MM.1S (cell line): Measurements from ENCODE around the gene FNDC10.

ENCODE experiments used
- DNase-seq: peaks from one replicate; pipeline ENCODE4 v3.0.0-alpha.2; 2015
- H2AFZ ChIP-seq: fragments of 300-600 bp; sonication (generic); 2 replicates; pipeline ENCODE4 v1.6.0; 2016; ENCODE audit warnings: antibody characterized with exemption, low read length
- H3F3A ChIP-seq: fragments of 300-600 bp; sonication (generic); 2 replicates; pipeline ENCODE4 v1.6.1; 2016; ENCODE audit warnings: mild to moderate bottlenecking, antibody characterized with exemption, low read length, moderate library complexity, mixed read lengths; ENCODE audit not compliant: insufficient read depth
- H3K27ac ChIP-seq: fragments of 300-600 bp; sonication (generic); 2 replicates; pipeline ENCODE4 v1.5.1; 2016; ENCODE audit warnings: mild to moderate bottlenecking, low read length
- H3K27me3 ChIP-seq: fragments of 300-600 bp; sonication (generic); replicated peaks from 2 replicates; pipeline ENCODE4 v1.6.0; 2016; ENCODE audit warnings: low read length; ENCODE audit not compliant: insufficient read depth
- H3K36me3 ChIP-seq: fragments of 300-600 bp; sonication (generic); replicated peaks from 2 replicates; pipeline ENCODE4 v1.6.1; 2016; ENCODE audit warnings: mild to moderate bottlenecking, low read length, mixed read lengths; ENCODE audit not compliant: insufficient read depth
- H3K4me1 ChIP-seq: fragments of 300-600 bp; sonication (generic); 2 replicates; pipeline ENCODE4 v1.6.1; 2016; ENCODE audit warnings: low read length, mixed read lengths
- H3K4me2 ChIP-seq: fragments of 300-600 bp; sonication (generic); 2 replicates; pipeline ENCODE4 v1.6.0; 2016; ENCODE audit warnings: low read depth, low read length
- H3K4me3 ChIP-seq: fragments of 300-600 bp; sonication (generic); 2 replicates; pipeline ENCODE4 v1.5.1; 2016; ENCODE audit warnings: low read length, mixed read lengths
- H3K79me2 ChIP-seq: fragments of 300-600 bp; sonication (generic); 2 replicates; pipeline ENCODE4 v1.6.1; 2016; ENCODE audit warnings: mixed run types, low read length, mixed read lengths
- H3K9ac ChIP-seq: fragments of 300-600 bp; sonication (generic); 2 replicates; pipeline ENCODE4 v1.6.1; 2016; ENCODE audit warnings: low read length, mixed read lengths
- H3K9me2 ChIP-seq: fragments of 300-600 bp; sonication (generic); replicated peaks from 2 replicates; pipeline ENCODE4 v1.6.1; 2016; ENCODE audit warnings: mild to moderate bottlenecking, low read length, mixed read lengths; ENCODE audit not compliant: insufficient read depth
- H3K9me3 ChIP-seq: fragments of 300-600 bp; sonication (generic); replicated peaks from 2 replicates; pipeline ENCODE4 v1.6.1; 2016; ENCODE audit warnings: mild to moderate bottlenecking, low read length, mixed read lengths; ENCODE audit not compliant: insufficient read depth
- H4K20me1 ChIP-seq: fragments of 300-600 bp; sonication (generic); 2 replicates; pipeline ENCODE4 v1.6.1; 2016; ENCODE audit warnings: mild to moderate bottlenecking, low read length, moderate library complexity, mixed read lengths; ENCODE audit not compliant: insufficient read depth
- CTCF ChIP-seq: fragments of 300-600 bp; sonication (generic); IDR thresholded peaks from 2 replicates; pipeline ENCODE4 v1.5.1; 2016; ENCODE audit warnings: antibody characterized with exemption, low read length, mixed read lengths
- EZH2 ChIP-seq: fragments of 300-600 bp; sonication (generic); optimal IDR thresholded peaks from 2 replicates; pipeline ENCODE3; 2017; ENCODE audit warnings: low read depth, mild to moderate bottlenecking, antibody characterized with exemption, low read length, mixed read lengths
- EZH2phosphoT487 ChIP-seq: fragments of 300-600 bp; sonication (generic); IDR thresholded peaks from 2 replicates; pipeline ENCODE4 v1.6.1; 2018; ENCODE audit warnings: antibody characterized with exemption, low read length

FNDC10 gene

GRCh38 chr1:1618396-1619068 lies 18.6 kb upstream of the FNDC10 start:
- Histone ChIP-seq H3K79me2 (peaks cover 22% of the 10 kb centered on the region), H3K9me2 (no peaks in the 10 kb centered on the region), H3K36me3 (no peaks in the 10 kb centered on the region), H2AFZ (no peak overlapping the region), H3K27me3 (no peaks in the 10 kb centered on the region), H3K4me2 (no peak overlapping the region), H3K4me3 (no peak overlapping the region), H3K9ac (no peak overlapping the region), H4K20me1 (no peaks in the 10 kb centered on the region), H3K4me1 (peaks cover 3% of the 10 kb centered on the region; the same call in 1 of the 2 replicates), H3K27ac (no peak overlapping the region), H3K9me3 (no peaks in the 10 kb centered on the region), H3F3A (peaks cover 3% of the 10 kb centered on the region; the same call in 1 of the 2 replicates)
- no peak for TF ChIP-seq CTCF
- TF ChIP-seq EZH2phosphoT487 = no peak
- TF ChIP-seq EZH2 = no peak
- DNase-seq = no peak

DNA sequence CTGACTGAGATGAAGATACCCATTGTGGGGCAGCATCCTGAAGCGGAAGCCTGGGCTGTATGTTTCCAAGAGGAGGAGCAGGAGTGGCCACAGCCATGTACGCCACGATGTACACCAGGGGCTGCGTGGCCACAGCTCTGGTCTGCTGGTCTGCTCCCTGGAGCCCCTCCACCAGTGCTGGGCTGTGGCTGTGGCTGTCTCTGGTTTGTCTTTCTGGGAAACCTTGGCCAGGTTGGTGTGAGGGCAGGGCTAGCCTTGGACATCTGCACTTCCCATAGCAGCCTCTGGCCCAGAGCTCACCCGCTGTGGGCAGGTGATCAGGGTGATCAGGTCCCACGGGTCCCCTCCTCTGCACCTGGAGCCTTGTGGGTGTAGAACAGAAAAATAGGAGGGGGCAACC lies 18.0 kb upstream of the FNDC10 start:
- Histone ChIP-seq H3K4me2 (no peak overlapping the region), H3K9ac (no peak overlapping the region), H3K27ac (no peak overlapping the region), H3K27me3 (no peaks in the 10 kb centered on the region), H4K20me1 (no peaks in the 10 kb centered on the region), H3K36me3 (no peaks in the 10 kb centered on the region), H3F3A (peaks cover 3% of the 10 kb centered on the region; the same call in 1 of the 2 replicates), H2AFZ (no peak overlapping the region), H3K9me2 (no peaks in the 10 kb centered on the region), H3K79me2 (peaks cover 23% of the 10 kb centered on the region), H3K4me1 (peaks cover 3% of the 10 kb centered on the region; the same call in 1 of the 2 replicates), H3K4me3 (no peak overlapping the region), H3K9me3 (no peaks in the 10 kb centered on the region)
- TF ChIP-seq EZH2phosphoT487 (no peak), EZH2 (no peak), CTCF (no peak)
- no peak for DNase-seq

GRCh38 chr1:1617516-1617915 lies 17.6 kb upstream of the FNDC10 start:
- peaks cover 3% of the 10 kb centered on the region; the same call in 1 of the 2 replicates for H3F3A ChIP-seq
- H3K4me3 ChIP-seq = no peak overlapping the region
- H3K9me3 ChIP-seq = no peaks in the 10 kb centered on the region
- H3K9me2 ChIP-seq = no peaks in the 10 kb centered on the region
- no peak overlapping the region for H3K9ac ChIP-seq
- TF ChIP-seq EZH2phosphoT487 (no peak), CTCF (no peak), EZH2 (no peak)
- peaks cover 3% of the 10 kb centered on the region; the same call in 1 of the 2 replicates for H3K4me1 ChIP-seq
- no peak overlapping the region for H3K4me2 ChIP-seq
- no peaks in the 10 kb centered on the region for H3K36me3 ChIP-seq
- H2AFZ ChIP-seq = no peak overlapping the region
- H4K20me1 ChIP-seq = no peaks in the 10 kb centered on the region
- no peak overlapping the region for H3K27ac ChIP-seq
- H3K79me2 ChIP-seq = peaks cover 23% of the 10 kb centered on the region
- H3K27me3 ChIP-seq = no peaks in the 10 kb centered on the region
- DNase-seq = no peak
